Left lung (tissue), 10 donors: ENCODE results near the gene C22orf39. TPM values are rescaled to one million over a fixed set of nuclear protein-coding genes. Genes with fewer than 3 reads are reported as not detected.

Source experiments
- ATAC-seq: fragments of 200-7000 bp; cut with Tn5 transposase; one replicate; pipeline ENCODE4 v1.9.1; 2020; ENCODE audit warnings: moderate library complexity
- DNase-seq, 4 donors: peaks; one replicate each; pipeline ENCODE4 v3.0.0-alpha.2; 2013 to 2020
- H3K27ac ChIP-seq, 2 donors: fragments of 200-600 bp; sonication (generic) in 1 of 2; one replicate each; pipeline versions ENCODE4 v1.5.0 to v1.8.0; 2020 to 2021
- H3K27me3 ChIP-seq, 2 donors: fragments of 200-600 bp; sonication (generic) in 1 of 2; one replicate each; pipeline versions ENCODE4 v1.5.0 to v1.8.0; 2020 to 2021
- H3K36me3 ChIP-seq, 2 donors: fragments of 200-600 bp; sonication (generic) in 1 of 2; one replicate each; pipeline versions ENCODE4 v1.5.0 to v1.8.0; 2020 to 2021
- H3K4me1 ChIP-seq, 2 donors: fragments of 200-600 bp; one replicate each; pipeline ENCODE4 v1.8.0; 2021
- H3K4me3 ChIP-seq, 2 donors: fragments of 200-600 bp; sonication (generic) in 1 of 2; one replicate each; pipeline versions ENCODE4 v1.5.0 to v1.8.0; 2020 to 2021; ENCODE audit warnings: mild to moderate bottlenecking in 1 of 2
- H3K9me3 ChIP-seq, 2 donors: fragments of 200-600 bp; sonication (generic) in 1 of 2; one replicate each; pipeline versions ENCODE4 v1.5.0 to v1.8.0; 2020 to 2021
- CTCF ChIP-seq, 2 donors: fragments of 200-600 bp; sonication (generic) in 1 of 2; IDR thresholded peaks; one replicate each; pipeline versions ENCODE4 v1.5.0 to v1.8.0; 2021; ENCODE audit warnings: antibody characterized with exemption in 2 of 2
- intact Hi-C, 2 donors: fragments of 100-400 bp; cut with DNase I; formaldehyde crosslinking; loops; one replicate each; pipeline versions ENCODE4 v1.11.2 to v1.14.2; 2022
- polyA plus RNA-seq, 6 donors: library from polyadenylated mRNA; unstranded; fragments of 120-200 nt; gene quantifications; one replicate each; pipeline ENCODE4 v1.2.1, GENCODE V29; 2013; ENCODE audit not compliant: insufficient read length in 6 of 6
- total RNA-seq, 2 donors: library from RNA; stranded (reverse); fragmentation: NEBNext Ultra II Directional; extraction: Animal tissue kit (Norgen Biotek cat#: 25700); gene quantifications; one replicate each; pipeline ENCODE4 v1.2.1, GENCODE V29; 2021
- donor health status: DM: no; HTN: yes; CAD: no.
- donor health status: DM: no; HTN: no; CAD: no.

The C22orf39 gene
- total and polyA plus RNA-seq, 8 donors: 30.1 to 42.9 (median 37.1) TPM

- Histone ChIP-seq H3K27ac (no peak overlapping the region), H3K4me1 (no peaks in the 10 kb centered on the region), H3K9me3 (no peaks in the 10 kb centered on the region), H3K27me3 (no peaks in the 10 kb centered on the region), H3K36me3 (peaks cover 0 to 99% of the 10 kb centered on the region in 2 donors), H3K4me3 (no peak overlapping the region)
- ATAC-seq (no peak), DNase-seq (no peak)
- intact Hi-C loops: no loop called here
- no peak for TF ChIP-seq CTCF (IDR thresholded peaks at IDR 0.05)
Observed at GRCh38 chr22:19455033-19455432, 7.5 kb upstream of the C22orf39 start.

GRCh38 chr22:19454156-19454555 is 6.6 kb upstream of the C22orf39 start:
- no peak for TF ChIP-seq CTCF (IDR thresholded peaks at IDR 0.05)
- intact Hi-C loops: no loop called here

GRCh38 chr22:19453718-19454117 is 6.2 kb upstream of the C22orf39 start:
- ATAC-seq (no peak), DNase-seq (no peak)
- Histone ChIP-seq H3K27ac (no peak overlapping the region), H3K36me3 (peaks cover 0 to 87% of the 10 kb centered on the region in 2 donors), H3K27me3 (no peaks in the 10 kb centered on the region), H3K4me1 (peaks cover 0 to under 1% of the 10 kb centered on the region in 2 donors), H3K9me3 (no peaks in the 10 kb centered on the region), H3K4me3 (no peak overlapping the region)
- intact Hi-C loops: no loop called here
- no peak for TF ChIP-seq CTCF (IDR thresholded peaks at IDR 0.05)

More at GRCh38 chr22:19454156-19454555, 6.6 kb upstream of the C22orf39 start:
- Histone ChIP-seq H3K36me3 (peaks cover 0 to 90% of the 10 kb centered on the region in 2 donors), H3K27ac (no peak overlapping the region), H3K27me3 (no peaks in the 10 kb centered on the region), H3K4me3 (no peak overlapping the region), H3K4me1 (no peaks in the 10 kb centered on the region), H3K9me3 (no peaks in the 10 kb centered on the region)
- no peak for DNase-seq
- ATAC-seq: no peak

GRCh38 chr22:19451570-19451969 is 4.1 kb upstream of the C22orf39 start:
- Histone ChIP-seq H3K9me3 (no peaks in the 10 kb centered on the region), H3K27ac (no peak overlapping the region), H3K4me1 (peaks cover 2 to 14% of the 10 kb centered on the region in 2 donors), H3K4me3 (no peak overlapping the region), H3K27me3 (no peaks in the 10 kb centered on the region), H3K36me3 (peaks cover 0 to 65% of the 10 kb centered on the region in 2 donors)
- ATAC-seq: no peak
- intact Hi-C loops: no loop called here
- no peak for DNase-seq
- no peak for TF ChIP-seq CTCF (IDR thresholded peaks at IDR 0.05)

GRCh38 chr22:19450363-19451175 is 3.1 kb upstream of the C22orf39 start:
- intact Hi-C loops: no loop called here
- Histone ChIP-seq H3K36me3 (peaks cover 0 to 55% of the 10 kb centered on the region in 2 donors), H3K27ac (no peak overlapping the region), H3K27me3 (no peaks in the 10 kb centered on the region), H3K9me3 (no peaks in the 10 kb centered on the region), H3K4me3 (no peak overlapping the region), H3K4me1 (peaks cover 7 to 24% of the 10 kb centered on the region in 2 donors)
- no peak for DNase-seq
- no peak for ATAC-seq
- no peak for TF ChIP-seq CTCF (IDR thresholded peaks at IDR 0.05)
